Prostate gland (tissue), 2 donors: ENCODE measurements around the gene AGTRAP. TPM values are rescaled to one million over a fixed set of nuclear protein-coding genes. Genes with fewer than 3 reads are reported as not detected.

Experiments
- DNase-seq: peaks from one replicate; pipeline ENCODE4 v3.0.0-alpha.2; 2019; ENCODE audit warnings: low spot score
- H3K27ac ChIP-seq, 2 donors: fragments of 200-600 bp; sonication (generic); 2 replicates each; pipeline ENCODE4 v1.5.1; 2017 to 2019
- H3K27me3 ChIP-seq: fragments of 200-600 bp; sonication (generic); replicated peaks from 2 replicates; pipeline ENCODE4 v1.5.1; 2019; ENCODE audit not compliant: insufficient read depth
- H3K36me3 ChIP-seq, 2 donors: fragments of 200-600 bp; sonication (generic); 1 replicate in 1 of 2; 2 replicates in 1 of 2; pipeline versions ENCODE4 v1.5.1 to v1.8.1; 2017 to 2019
- H3K4me1 ChIP-seq: fragments of 200-600 bp; sonication (generic); replicated peaks from 2 replicates; pipeline ENCODE4 v1.5.1; 2019
- H3K4me3 ChIP-seq, 2 donors: fragments of 200-600 bp; sonication (generic); 2 replicates each; pipeline ENCODE4 v1.5.1; 2017 to 2019
- H3K9me3 ChIP-seq: fragments of 200-600 bp; sonication (generic); 2 replicates; pipeline ENCODE4 v1.5.1; 2017
- CTCF ChIP-seq, 4 experiments: fragments of 200-600 bp in 2 of 4; fragments of 450-650 bp in 2 of 4; sonication (generic) in 2 of 4; IDR thresholded peaks; 1 replicate in 3 of 4; 2 replicates in 1 of 4; pipeline ENCODE4 v1.5.1; 2016 to 2019; ENCODE audit warnings: antibody characterized with exemption in 4 of 4, mild to moderate bottlenecking in 2 of 4, moderate library complexity in 2 of 4
- POLR2A ChIP-seq: fragments of 450-650 bp; IDR thresholded peaks from one replicate; pipeline ENCODE4 v1.6.1; 2016; ENCODE audit warnings: antibody characterized with exemption, mild to moderate bottlenecking
- POLR2AphosphoS5 ChIP-seq: sonication (generic); formaldehyde crosslinking; IDR thresholded peaks from one replicate; pipeline ENCODE4 v1.6.1; 2017; ENCODE audit warnings: antibody characterized with exemption
- whole genome bisulfite sequencing: methylation state at CpG from one replicate; pipeline ENCODE4 v1.1.5; 2018; 5-methylcytosine and 5-hydroxymethylcytosine counted together
- intact Hi-C: fragments of 100-400 bp; cut with DNase I; formaldehyde crosslinking; loops from one replicate; pipeline ENCODE4 v1.14.2; 2022
- total RNA-seq, 2 donors: library from RNA; depleted of rRNA; stranded (reverse); fragments of >200 nt; gene quantifications; one replicate each; pipeline ENCODE4 v1.1.0, GENCODE V29; 2016

AGTRAP gene
- total RNA-seq, 2 donors from 2014 or later = 114 to 123 TPM

GRCh38 chr1:11787251-11787803, 51.4 kb downstream of the AGTRAP start:
- DNase-seq = no peak

GRCh38 chr1:11787804-11788436, 52.0 kb downstream of the AGTRAP start:
- Histone ChIP-seq H3K36me3 (no peaks in the 10 kb centered on the region), H3K4me3 (no peak overlapping the region), H3K27me3 (no peaks in the 10 kb centered on the region), H3K4me1 (peaks cover 8% of the 10 kb centered on the region), H3K9me3 (no peaks in the 10 kb centered on the region), H3K27ac (peak overlapping the region; percentile 84 to 86)
- TF ChIP-seq CTCF (IDR thresholded peaks at IDR 0.05) (no peak), POLR2A (no peak)
- intact Hi-C loops = loop anchor here (5.0 kb wide), 1 partner anchor 51 kb away; the partner anchor contains the start of gene AGTRAP
- no peak for DNase-seq
- 72% methylated on average over 11 of the region's 14 CpGs for WGBS

More at GRCh38 chr1:11787251-11787803, 51.4 kb downstream of the AGTRAP start:
- H3K9me3 ChIP-seq = no peaks in the 10 kb centered on the region
- intact Hi-C loops = loop anchor here (5.0 kb wide), 1 partner anchor 50 kb away; the partner anchor contains the start of gene AGTRAP
- WGBS = 23% methylated on average over 14 of the region's 16 CpGs
- H3K27ac ChIP-seq = peak overlapping the region; percentile 84 to 86
- no peaks in the 10 kb centered on the region for H3K36me3 ChIP-seq
- H3K4me3 ChIP-seq = no peak overlapping the region
- H3K4me1 ChIP-seq = peaks cover 8% of the 10 kb centered on the region
- TF ChIP-seq POLR2AphosphoS5 = peak; percentile 69
- TF ChIP-seq POLR2A = peak; percentile 28
- TF ChIP-seq CTCF (IDR thresholded peaks at IDR 0.05) = no peak
- no peaks in the 10 kb centered on the region for H3K27me3 ChIP-seq

- H3K36me3 ChIP-seq = no peaks in the 10 kb centered on the region
- H3K4me3 ChIP-seq = no peak overlapping the region
- intact Hi-C loops = loop anchor here (5.0 kb wide), 1 partner anchor 51 kb away; the partner anchor contains the start of gene AGTRAP
- peak overlapping the region; percentile 84 to 86 for H3K27ac ChIP-seq
- no peak for TF ChIP-seq POLR2A
- TF ChIP-seq POLR2AphosphoS5 = no peak
- H3K27me3 ChIP-seq = no peaks in the 10 kb centered on the region
- H3K4me1 ChIP-seq = peaks cover 8% of the 10 kb centered on the region
- DNase-seq = no peak
- 86% methylated on average over 14 of the region's 14 CpGs for WGBS
- no peaks in the 10 kb centered on the region for H3K9me3 ChIP-seq
These were observed 52.7 kb downstream of the AGTRAP start for GRCh38 chr1:11788549-11789053.

GRCh38 chr1:11789126-11790067, 53.5 kb downstream of the AGTRAP start:
- no peak for DNase-seq
- H3K4me3 ChIP-seq = no peak overlapping the region
- peaks cover 0 to 8% of the 10 kb centered on the region in 2 donors for H3K36me3 ChIP-seq
- H3K9me3 ChIP-seq = no peaks in the 10 kb centered on the region
- 66% methylated on average over 13 of the region's 13 CpGs for WGBS
- intact Hi-C loops = loop anchor here (5.0 kb wide), 1 partner anchor 52 kb away; the partner anchor contains the start of gene AGTRAP
- peak overlapping the region; percentile 84 to 86 for H3K27ac ChIP-seq
- peaks cover 8% of the 10 kb centered on the region for H3K4me1 ChIP-seq
- no peak for TF ChIP-seq POLR2AphosphoS5
- no peak for TF ChIP-seq CTCF (IDR thresholded peaks at IDR 0.05)
- no peak for TF ChIP-seq POLR2A
- H3K27me3 ChIP-seq = no peaks in the 10 kb centered on the region
